A549 (cell line): ENCODE results near the gene TCEA2.

Source experiments
- CBX8 ChIP-seq: fragments of 200-600 bp; sonication (generic); IDR thresholded peaks from 2 replicates; pipeline ENCODE4 v1.6.1; 2016
- CEBPB ChIP-seq, 2 experiments: fragments of >200 bp in 1 of 2; sonication (Bioruptor Twin) in 1 of 2; formaldehyde crosslinking in 1 of 2; IDR thresholded peaks; 2 replicates each; pipeline ENCODE4 v1.6.1; 2012 to 2016
- EP300 ChIP-seq, 2 experiments: fragments of >200 bp; sonication (Bioruptor Twin); formaldehyde crosslinking; IDR thresholded peaks; 2 replicates in 1 of 2; 3 replicates in 1 of 2; pipeline ENCODE4 v1.6.1; 2016 to 2017
- HEYL ChIP-seq: fragments of 250-450 bp; sonication (Bioruptor Pico); IDR thresholded peaks from 2 replicates; pipeline ENCODE4 v1.8.0; 2021; ENCODE audit warnings: mild to moderate bottlenecking, moderate library complexity
- HOXB5 ChIP-seq: fragments of 250-450 bp; sonication (Bioruptor Pico); IDR thresholded peaks from 2 replicates; pipeline ENCODE4 v1.5.0; 2020; ENCODE audit warnings: mild to moderate bottlenecking, moderate library complexity
- MYC ChIP-seq: IDR thresholded peaks from 2 replicates; pipeline ENCODE4 v1.6.1; 2012; ENCODE audit warnings: mild to moderate bottlenecking, inconsistent platforms, low read length, improper control_type of control experiment, borderline replicate concordance
- POLR2A ChIP-seq: IDR thresholded peaks from 2 replicates; pipeline ENCODE4 v1.6.1; 2012; ENCODE audit warnings: mild to moderate bottlenecking, low read length
- RARB ChIP-seq: fragments of 250-450 bp; sonication (Bioruptor Pico); IDR thresholded peaks from 2 replicates; pipeline ENCODE4 v1.8.0; 2021; ENCODE audit warnings: mild to moderate bottlenecking, moderate library complexity
- RCOR1 ChIP-seq: fragments of 150-350 bp; IDR thresholded peaks from 2 replicates; pipeline ENCODE4 v1.6.1; 2014; ENCODE audit warnings: antibody characterized with exemption, low read length, low read depth
- TF ChIP-seq, protein P1 (sequence below): fragments of >200 bp; sonication (Bioruptor Twin); formaldehyde crosslinking; IDR thresholded peaks from 3 replicates; pipeline ENCODE4 v1.5.1; 2016
- TF ChIP-seq, protein P2 (sequence below): IDR thresholded peaks from 2 replicates; pipeline ENCODE4 v1.6.1; 2012
- TF ChIP-seq, protein P3 (sequence below): fragments of 150-350 bp; IDR thresholded peaks from 2 replicates; pipeline ENCODE4 v1.6.1; 2014; ENCODE audit warnings: low read depth, mild to moderate bottlenecking, low read length

DNA sequence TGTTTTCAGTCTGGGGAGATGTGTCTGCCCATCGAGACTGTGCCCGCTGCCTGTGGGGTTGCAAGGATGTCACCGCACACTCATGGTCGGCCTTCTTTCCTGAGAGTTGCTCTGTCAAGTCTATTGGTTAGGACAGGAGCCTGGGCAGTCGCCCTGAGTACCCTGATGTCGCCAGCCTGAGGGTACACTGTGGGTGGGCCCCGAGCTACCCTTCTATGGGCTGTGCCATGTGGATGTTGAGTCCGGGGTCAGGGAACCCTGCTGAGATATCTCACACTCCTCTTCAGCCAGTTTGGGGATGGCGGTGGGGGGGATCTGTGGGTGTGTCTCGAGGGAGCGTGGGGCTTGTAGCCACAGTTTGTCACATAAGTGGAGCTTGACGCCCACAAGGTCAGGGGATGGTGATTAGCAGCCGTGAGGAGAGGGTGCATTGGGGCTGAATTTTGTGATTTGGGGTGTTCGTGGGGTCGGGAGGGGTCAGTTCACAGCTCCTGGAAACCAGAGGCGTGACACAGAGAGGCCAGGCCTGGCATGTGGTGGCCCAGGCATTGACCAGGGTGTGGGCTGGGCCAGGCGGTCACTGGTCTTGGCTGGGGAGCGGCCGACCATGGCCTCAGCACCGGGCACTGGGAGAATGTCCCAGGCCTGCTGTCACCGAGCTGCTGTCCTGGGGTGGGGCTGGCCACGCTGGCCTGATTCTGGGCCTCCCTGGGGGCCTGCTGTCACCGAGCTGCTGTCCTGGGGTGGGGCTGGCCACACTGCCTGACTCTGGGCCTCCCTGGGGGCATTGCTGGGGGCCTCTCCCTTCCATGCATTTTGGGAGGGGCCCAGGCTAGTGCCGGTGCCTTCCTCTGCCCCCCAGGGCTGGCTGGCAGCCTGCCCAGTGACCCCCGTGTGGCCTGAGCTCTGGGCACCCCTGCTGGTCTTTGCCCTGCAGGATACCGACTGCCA, 46.0 kb downstream of the TCEA2 start:
- TF ChIP-seq, protein P1, sequence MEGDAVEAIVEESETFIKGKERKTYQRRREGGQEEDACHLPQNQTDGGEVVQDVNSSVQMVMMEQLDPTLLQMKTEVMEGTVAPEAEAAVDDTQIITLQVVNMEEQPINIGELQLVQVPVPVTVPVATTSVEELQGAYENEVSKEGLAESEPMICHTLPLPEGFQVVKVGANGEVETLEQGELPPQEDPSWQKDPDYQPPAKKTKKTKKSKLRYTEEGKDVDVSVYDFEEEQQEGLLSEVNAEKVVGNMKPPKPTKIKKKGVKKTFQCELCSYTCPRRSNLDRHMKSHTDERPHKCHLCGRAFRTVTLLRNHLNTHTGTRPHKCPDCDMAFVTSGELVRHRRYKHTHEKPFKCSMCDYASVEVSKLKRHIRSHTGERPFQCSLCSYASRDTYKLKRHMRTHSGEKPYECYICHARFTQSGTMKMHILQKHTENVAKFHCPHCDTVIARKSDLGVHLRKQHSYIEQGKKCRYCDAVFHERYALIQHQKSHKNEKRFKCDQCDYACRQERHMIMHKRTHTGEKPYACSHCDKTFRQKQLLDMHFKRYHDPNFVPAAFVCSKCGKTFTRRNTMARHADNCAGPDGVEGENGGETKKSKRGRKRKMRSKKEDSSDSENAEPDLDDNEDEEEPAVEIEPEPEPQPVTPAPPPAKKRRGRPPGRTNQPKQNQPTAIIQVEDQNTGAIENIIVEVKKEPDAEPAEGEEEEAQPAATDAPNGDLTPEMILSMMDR = no peak
- TF ChIP-seq CEBPB (IDR thresholded peaks at IDR 0.05) (no peak), HOXB5 (no peak), HEYL (no peak), EP300 (IDR thresholded peaks at IDR 0.05) (no peak), POLR2A (no peak), RCOR1 (no peak), MYC (no peak), RARB (CRISPR knock-in tag) (no peak), CBX8 (no peak)
- TF ChIP-seq, protein P2, sequence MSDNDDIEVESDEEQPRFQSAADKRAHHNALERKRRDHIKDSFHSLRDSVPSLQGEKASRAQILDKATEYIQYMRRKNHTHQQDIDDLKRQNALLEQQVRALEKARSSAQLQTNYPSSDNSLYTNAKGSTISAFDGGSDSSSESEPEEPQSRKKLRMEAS = no peak
- TF ChIP-seq, protein P3, sequence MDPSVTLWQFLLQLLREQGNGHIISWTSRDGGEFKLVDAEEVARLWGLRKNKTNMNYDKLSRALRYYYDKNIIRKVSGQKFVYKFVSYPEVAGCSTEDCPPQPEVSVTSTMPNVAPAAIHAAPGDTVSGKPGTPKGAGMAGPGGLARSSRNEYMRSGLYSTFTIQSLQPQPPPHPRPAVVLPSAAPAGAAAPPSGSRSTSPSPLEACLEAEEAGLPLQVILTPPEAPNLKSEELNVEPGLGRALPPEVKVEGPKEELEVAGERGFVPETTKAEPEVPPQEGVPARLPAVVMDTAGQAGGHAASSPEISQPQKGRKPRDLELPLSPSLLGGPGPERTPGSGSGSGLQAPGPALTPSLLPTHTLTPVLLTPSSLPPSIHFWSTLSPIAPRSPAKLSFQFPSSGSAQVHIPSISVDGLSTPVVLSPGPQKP = no peak
